Esophagus muscularis mucosa (tissue), 4 donors: Measurements from ENCODE around the gene GFRA1. TPM values are rescaled to one million over a fixed set of nuclear protein-coding genes. Genes with fewer than 3 reads are reported as not detected.

Experiments
- DNase-seq: peaks from one replicate; pipeline ENCODE4 v3.0.0-alpha.2; 2017; ENCODE audit errors: extremely low spot score
- H3K27ac ChIP-seq, 4 donors: fragments of 200-600 bp; sonication (generic); replicated peaks in 1 of 4; 1 replicate in 3 of 4; 2 replicates in 1 of 4; pipeline ENCODE4 v1.5.1; 2016 to 2019; ENCODE audit warnings: mild to moderate bottlenecking in 1 of 4
- H3K27me3 ChIP-seq, 4 donors: fragments of 200-600 bp; sonication (generic); one replicate each; pipeline versions ENCODE4 v1.5.1 to v1.6.0; 2016 to 2019
- H3K36me3 ChIP-seq, 4 donors: fragments of 200-600 bp; sonication (generic); one replicate each; pipeline ENCODE4 v1.5.1; 2016 to 2019
- H3K4me1 ChIP-seq, 4 donors: fragments of 200-600 bp; sonication (generic); one replicate each; pipeline ENCODE4 v1.5.1; 2016 to 2019
- H3K4me3 ChIP-seq, 4 donors: fragments of 200-600 bp; sonication (generic); 1 replicate in 2 of 4; 2 replicates in 2 of 4; pipeline ENCODE4 v1.5.1; 2016 to 2019; ENCODE audit warnings: mild to moderate bottlenecking in 4 of 4, moderate library complexity in 1 of 4
- H3K9me3 ChIP-seq, 4 donors: fragments of 200-600 bp; sonication (generic); 1 replicate in 3 of 4; 2 replicates in 1 of 4; pipeline ENCODE4 v1.5.1; 2016 to 2019
- EP300 ChIP-seq: sonication (generic); formaldehyde crosslinking; IDR thresholded peaks from one replicate; pipeline ENCODE4 v1.6.1; 2017; ENCODE audit warnings: antibody characterized with exemption
- POLR2A ChIP-seq: fragments of 450-650 bp; IDR thresholded peaks from one replicate; pipeline ENCODE4 v1.6.1; 2017; ENCODE audit warnings: antibody characterized with exemption, moderate library complexity, mild to moderate bottlenecking, low read depth
- POLR2AphosphoS5 ChIP-seq, 2 donors: sonication (generic); formaldehyde crosslinking; IDR thresholded peaks; one replicate each; pipeline ENCODE4 v1.6.1; 2017; ENCODE audit warnings: antibody characterized with exemption in 2 of 2
- WGBS: methylation state at CpG from one replicate; pipeline ENCODE4 v1.1.5; 2018; 5-methylcytosine and 5-hydroxymethylcytosine counted together
- intact Hi-C: fragments of 100-400 bp; cut with DNase I; formaldehyde crosslinking; loops from one replicate; pipeline ENCODE4 v1.15.1; 2023
- total RNA-seq, 4 donors: library from RNA; depleted of rRNA; stranded (reverse); fragments of >200 nt; gene quantifications; one replicate each; pipeline versions ENCODE4 v1.1.0 to v1.2.1, GENCODE V29; 2016
- TF ChIP-seq, protein P1 (sequence below), 3 experiments: fragments of 200-600 bp in 2 of 3; fragments of 450-650 bp in 1 of 3; sonication (generic) in 2 of 3; IDR thresholded peaks; one replicate each; pipeline ENCODE4 v1.5.1; 2017 to 2019; ENCODE audit warnings: antibody characterized with exemption in 3 of 3, mild to moderate bottlenecking in 2 of 3, moderate library complexity in 1 of 3

GFRA1 gene
- total RNA-seq, 4 donors from 2014 or later = 44.0 to 73.4 (median 64.5) TPM

DNA sequence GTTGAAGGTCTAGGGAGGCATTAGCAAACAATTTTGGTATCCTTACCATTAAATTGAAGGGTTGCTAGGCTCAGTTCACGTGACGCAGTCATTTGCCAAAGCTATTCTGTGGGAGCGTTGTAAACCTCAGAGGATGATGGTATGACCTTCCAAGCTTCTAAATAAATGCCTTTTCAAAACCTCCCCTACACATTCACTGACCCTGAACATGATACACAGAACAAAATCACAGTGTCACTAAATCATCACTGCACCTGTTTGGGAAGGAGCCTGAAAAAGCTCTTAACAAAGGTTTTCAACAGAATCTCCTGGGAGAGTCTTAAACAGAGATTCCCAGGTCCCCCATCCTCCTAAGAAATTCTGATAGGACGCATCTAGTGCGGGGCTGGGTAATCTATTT, 38.0 kb upstream of the GFRA1 start:
- Histone ChIP-seq H3K27me3 (no peaks in the 10 kb centered on the region), H3K4me1 (no peaks in the 10 kb centered on the region), H3K36me3 (no peaks in the 10 kb centered on the region), H3K4me3 (no peak overlapping the region), H3K27ac (no peak overlapping the region), H3K9me3 (no peaks in the 10 kb centered on the region)
- TF ChIP-seq, protein P1, sequence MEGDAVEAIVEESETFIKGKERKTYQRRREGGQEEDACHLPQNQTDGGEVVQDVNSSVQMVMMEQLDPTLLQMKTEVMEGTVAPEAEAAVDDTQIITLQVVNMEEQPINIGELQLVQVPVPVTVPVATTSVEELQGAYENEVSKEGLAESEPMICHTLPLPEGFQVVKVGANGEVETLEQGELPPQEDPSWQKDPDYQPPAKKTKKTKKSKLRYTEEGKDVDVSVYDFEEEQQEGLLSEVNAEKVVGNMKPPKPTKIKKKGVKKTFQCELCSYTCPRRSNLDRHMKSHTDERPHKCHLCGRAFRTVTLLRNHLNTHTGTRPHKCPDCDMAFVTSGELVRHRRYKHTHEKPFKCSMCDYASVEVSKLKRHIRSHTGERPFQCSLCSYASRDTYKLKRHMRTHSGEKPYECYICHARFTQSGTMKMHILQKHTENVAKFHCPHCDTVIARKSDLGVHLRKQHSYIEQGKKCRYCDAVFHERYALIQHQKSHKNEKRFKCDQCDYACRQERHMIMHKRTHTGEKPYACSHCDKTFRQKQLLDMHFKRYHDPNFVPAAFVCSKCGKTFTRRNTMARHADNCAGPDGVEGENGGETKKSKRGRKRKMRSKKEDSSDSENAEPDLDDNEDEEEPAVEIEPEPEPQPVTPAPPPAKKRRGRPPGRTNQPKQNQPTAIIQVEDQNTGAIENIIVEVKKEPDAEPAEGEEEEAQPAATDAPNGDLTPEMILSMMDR (IDR thresholded peaks at IDR 0.05) = no peak
- TF ChIP-seq POLR2AphosphoS5 (IDR thresholded peaks at IDR 0.05) = no peak
- 90% methylated on average over 5 of the region's 5 CpGs for WGBS
- DNase-seq = no peak
- intact Hi-C loops = no loop called here

DNA sequence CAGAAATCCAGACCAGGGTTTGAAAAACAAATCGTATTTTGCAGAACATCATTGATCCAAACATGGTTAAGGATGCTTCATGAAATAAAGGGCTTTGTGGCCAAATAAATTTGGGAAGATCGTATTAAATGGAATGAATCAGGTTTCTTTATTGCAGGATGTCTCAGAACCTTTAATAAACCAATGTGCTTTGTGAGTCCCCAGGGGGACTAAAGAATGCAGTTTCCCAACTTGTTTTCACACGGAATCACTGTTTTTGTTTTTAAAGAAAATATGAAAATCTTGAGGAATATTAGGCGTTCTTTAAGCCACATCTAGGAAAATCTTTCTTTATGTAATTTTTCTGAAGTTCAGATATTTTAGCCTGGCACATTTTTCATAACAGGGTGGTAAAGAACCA, 34.4 kb upstream of the GFRA1 start:
- no peaks in the 10 kb centered on the region for H3K27me3 ChIP-seq
- no peaks in the 10 kb centered on the region for H3K36me3 ChIP-seq
- intact Hi-C loops = no loop called here
- H3K9me3 ChIP-seq = no peaks in the 10 kb centered on the region
- H3K4me3 ChIP-seq = no peak overlapping the region
- TF ChIP-seq POLR2A = no peak
- TF ChIP-seq, protein P1 (IDR thresholded peaks at IDR 0.05) = no peak
- no peak for TF ChIP-seq EP300
- no peak for TF ChIP-seq POLR2AphosphoS5 (IDR thresholded peaks at IDR 0.05)
- H3K27ac ChIP-seq = no peak overlapping the region
- no peak for DNase-seq
- H3K4me1 ChIP-seq = no peaks in the 10 kb centered on the region
- 87% methylated on average over 4 of the region's 4 CpGs for WGBS

DNA sequence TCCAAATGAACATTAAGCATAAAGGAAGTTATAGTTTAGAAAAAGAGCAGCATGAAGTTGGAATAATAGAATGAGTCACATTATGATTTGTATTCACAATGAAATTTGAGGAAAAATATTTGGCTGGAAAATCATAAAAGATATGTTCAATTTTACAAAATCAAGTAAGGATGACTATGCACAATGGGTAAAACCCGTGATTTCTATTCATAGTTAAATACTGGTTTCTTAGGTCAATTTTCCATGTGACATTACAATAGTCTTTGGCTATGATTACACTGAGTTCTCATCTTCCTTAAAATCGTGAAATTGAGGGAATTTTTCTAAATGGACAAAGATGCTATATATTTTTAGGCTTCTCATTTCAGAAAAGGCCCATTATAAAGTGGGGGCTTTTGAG, 33.8 kb upstream of the GFRA1 start:
- 68% methylated on average over 2 of the region's 2 CpGs for WGBS
- no peak overlapping the region for H3K4me3 ChIP-seq
- H3K27me3 ChIP-seq = no peaks in the 10 kb centered on the region
- no peaks in the 10 kb centered on the region for H3K36me3 ChIP-seq
- H3K27ac ChIP-seq = no peak overlapping the region
- intact Hi-C loops = no loop called here
- no peak for DNase-seq
- TF ChIP-seq POLR2A (no peak), EP300 (no peak), POLR2AphosphoS5 (IDR thresholded peaks at IDR 0.05) (no peak)
- TF ChIP-seq, protein P1 (IDR thresholded peaks at IDR 0.05) = no peak
- H3K9me3 ChIP-seq = no peaks in the 10 kb centered on the region
- H3K4me1 ChIP-seq = no peaks in the 10 kb centered on the region

DNA sequence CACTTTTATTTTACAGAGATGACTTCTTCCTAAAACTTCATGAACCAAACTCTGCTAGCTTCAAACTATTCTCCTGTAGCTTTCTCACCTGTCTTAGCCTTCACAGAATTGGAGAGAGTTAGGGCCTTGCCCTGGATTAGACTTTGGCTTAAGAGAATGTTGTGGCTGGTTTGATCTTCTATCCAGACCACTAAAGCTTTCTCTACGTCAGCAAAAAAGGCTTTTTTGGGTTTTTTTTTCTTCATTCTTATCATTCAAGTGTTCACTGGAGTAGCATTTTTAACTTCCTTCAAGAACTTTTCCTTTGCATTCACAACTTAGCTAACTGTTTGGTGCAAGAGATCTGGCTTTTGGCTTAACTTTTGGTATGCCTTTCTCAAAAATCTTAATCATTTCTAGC, 31.9 kb upstream of the GFRA1 start:
- Histone ChIP-seq H3K9me3 (no peaks in the 10 kb centered on the region), H3K4me3 (no peak overlapping the region), H3K36me3 (no peaks in the 10 kb centered on the region), H3K27ac (no peak overlapping the region), H3K4me1 (no peaks in the 10 kb centered on the region), H3K27me3 (no peaks in the 10 kb centered on the region)
- no peak for DNase-seq
- WGBS = 79% methylated on average over 1 of the region's 1 CpG
- intact Hi-C loops = no loop called here
- TF ChIP-seq EP300 (no peak), POLR2A (no peak), POLR2AphosphoS5 (IDR thresholded peaks at IDR 0.05) (no peak)
- TF ChIP-seq, protein P1 (IDR thresholded peaks at IDR 0.05) = no peak

DNA sequence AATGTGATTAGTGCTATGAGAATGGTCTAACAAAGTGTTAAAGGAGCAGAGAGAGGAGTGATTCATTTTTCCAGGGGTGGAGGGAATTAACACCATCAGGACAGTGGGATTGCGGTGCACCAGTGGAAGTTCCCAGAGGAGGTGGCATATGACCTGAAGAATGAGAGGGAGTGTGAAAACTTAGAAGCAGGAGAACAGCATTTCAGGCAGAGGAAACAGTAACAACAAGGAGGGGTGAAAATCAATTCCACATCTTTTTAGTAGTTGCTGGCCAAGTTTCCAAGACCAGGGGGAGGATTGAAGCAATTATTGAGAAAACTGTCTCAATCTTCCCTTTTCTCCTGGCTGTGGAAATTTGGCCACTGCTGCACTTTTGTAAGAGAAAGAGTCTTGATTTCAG, 27.5 kb upstream of the GFRA1 start:
- no peak overlapping the region for H3K4me3 ChIP-seq
- TF ChIP-seq EP300 = no peak
- WGBS = 65% methylated on average over 1 of the region's 1 CpG
- H3K9me3 ChIP-seq = no peaks in the 10 kb centered on the region
- no peaks in the 10 kb centered on the region for H3K27me3 ChIP-seq
- no peak for DNase-seq
- intact Hi-C loops = no loop called here
- no peaks in the 10 kb centered on the region for H3K36me3 ChIP-seq
- H3K4me1 ChIP-seq = no peaks in the 10 kb centered on the region
- H3K27ac ChIP-seq = no peak overlapping the region
